ENCODE measurements around the gene CRIM1. TPM values are rescaled to one million over a fixed set of nuclear protein-coding genes. Genes with fewer than 3 reads are reported as not detected.

Gene CRIM1
- total and polyA plus RNA-seq, 4 donors, result 2.2 to 22.1 (median 9.6) TPM

GRCh38 chr2:36407413-36407812 is 51.8 kb downstream of the CRIM1 start:
- H3K9me3 ChIP-seq (ENCODE audit: control insufficient read depth in 4 of 4, low read length in 3 of 4), result no peaks in the 10 kb centered on the region
- WGBS, result 63% methylated on average over 4 of the region's 4 CpGs
- peaks cover 0 to 4% (median 2%) of the 10 kb centered on the region in 4 donors for H3K4me1 ChIP-seq (ENCODE audit: control insufficient read depth in 4 of 4, insufficient read depth in 4 of 4, low read length in 3 of 4)
- no peaks in the 10 kb centered on the region for H3K27me3 ChIP-seq (ENCODE audit: control insufficient read depth in 4 of 4, insufficient read depth in 4 of 4, low read length in 3 of 4)
- no peak overlapping the region for H3K9ac ChIP-seq (ENCODE audit: low read depth in 1 of 2, low read length in 2 of 2)
- DNase-seq (ENCODE audit: low spot score), result no peak
- no peaks in the 10 kb centered on the region for H3K36me3 ChIP-seq (ENCODE audit: control insufficient read depth in 4 of 4, insufficient read depth in 3 of 4, low read depth in 1 of 4, low read length in 3 of 4)
- H3K4me3 ChIP-seq (ENCODE audit: low read depth in 1 of 3, low read length in 3 of 3), result no peak overlapping the region
- H3K27ac ChIP-seq (ENCODE audit: low read depth in 1 of 2, low read length in 2 of 2), result no peak overlapping the region
- TF ChIP-seq ZBTB33 (IDR thresholded peaks at IDR 0.05), result no peak
- no peak for TF ChIP-seq TAF1 (conservative IDR thresholded peaks at IDR 0.05)
- TF ChIP-seq RXRA (IDR thresholded peaks at IDR 0.05), result no peak
- TF ChIP-seq RAD21 (IDR thresholded peaks at IDR 0.05), result no peak

- H3K9ac ChIP-seq (ENCODE audit: low read depth in 1 of 2, low read length in 2 of 2), result no peak overlapping the region
- peaks cover 0 to 4% (median 2%) of the 10 kb centered on the region in 4 donors for H3K4me1 ChIP-seq (ENCODE audit: control insufficient read depth in 4 of 4, insufficient read depth in 4 of 4, low read length in 3 of 4)
- H3K27ac ChIP-seq (ENCODE audit: low read depth in 1 of 2, low read length in 2 of 2), result no peak overlapping the region
- WGBS, result 74% methylated on average over 10 of the region's 10 CpGs
- H3K4me3 ChIP-seq (ENCODE audit: low read depth in 1 of 3, low read length in 3 of 3), result no peak overlapping the region
- TF ChIP-seq HNF4A (conservative IDR thresholded peaks at IDR 0.05) (no peak), MAX (IDR thresholded peaks at IDR 0.05) (no peak), ATF3 (IDR thresholded peaks at IDR 0.05) (no peak), FOXA1 (IDR thresholded peaks at IDR 0.05) (no peak), NR2F2 (IDR thresholded peaks at IDR 0.05) (peak; percentile 18), SP1 (IDR thresholded peaks at IDR 0.05) (no peak)
- H3K27me3 ChIP-seq (ENCODE audit: control insufficient read depth in 4 of 4, insufficient read depth in 4 of 4, low read length in 3 of 4), result no peaks in the 10 kb centered on the region
- no peak for DNase-seq (ENCODE audit: low spot score)
- H3K9me3 ChIP-seq (ENCODE audit: control insufficient read depth in 4 of 4, low read length in 3 of 4), result no peaks in the 10 kb centered on the region
- H3K36me3 ChIP-seq (ENCODE audit: control insufficient read depth in 4 of 4, insufficient read depth in 3 of 4, low read depth in 1 of 4, low read length in 3 of 4), result no peaks in the 10 kb centered on the region
Observed at GRCh38 chr2:36408198-36408703, 52.7 kb downstream of the CRIM1 start.

GRCh38 chr2:36409335-36409734 is 53.8 kb downstream of the CRIM1 start:
- Histone ChIP-seq H3K36me3 (ENCODE audit: control insufficient read depth in 4 of 4, insufficient read depth in 3 of 4, low read depth in 1 of 4, low read length in 3 of 4) (no peaks in the 10 kb centered on the region), H3K4me3 (ENCODE audit: low read depth in 1 of 3, low read length in 3 of 3) (no peak overlapping the region), H3K4me1 (ENCODE audit: control insufficient read depth in 4 of 4, insufficient read depth in 4 of 4, low read length in 3 of 4) (peaks cover 0 to 4% (median 2%) of the 10 kb centered on the region in 4 donors), H3K9ac (ENCODE audit: low read depth in 1 of 2, low read length in 2 of 2) (no peak overlapping the region), H3K27me3 (ENCODE audit: control insufficient read depth in 4 of 4, insufficient read depth in 4 of 4, low read length in 3 of 4) (no peaks in the 10 kb centered on the region), H3K9me3 (ENCODE audit: control insufficient read depth in 4 of 4, low read length in 3 of 4) (no peaks in the 10 kb centered on the region), H3K27ac (ENCODE audit: low read depth in 1 of 2, low read length in 2 of 2) (peak overlapping the region in 1 of 2 donors; percentile 26)
- 91% methylated on average over 2 of the region's 2 CpGs for WGBS
- DNase-seq (ENCODE audit: low spot score), result no peak
- TF ChIP-seq GABPA (IDR thresholded peaks at IDR 0.05 in 1 of 2, conservative IDR thresholded peaks at IDR 0.05 in 1 of 2), result no peak

GRCh38 chr2:36409935-36410334 is 54.4 kb downstream of the CRIM1 start:
- no peaks in the 10 kb centered on the region for H3K27me3 ChIP-seq (ENCODE audit: control insufficient read depth in 4 of 4, insufficient read depth in 4 of 4, low read length in 3 of 4)
- no peaks in the 10 kb centered on the region for H3K9me3 ChIP-seq (ENCODE audit: control insufficient read depth in 4 of 4, low read length in 3 of 4)
- TF ChIP-seq FOXA2 (IDR thresholded peaks at IDR 0.05) (no peak), SP1 (IDR thresholded peaks at IDR 0.05) (no peak), RXRA (IDR thresholded peaks at IDR 0.05) (no peak)
- H3K27ac ChIP-seq (ENCODE audit: low read depth in 1 of 2, low read length in 2 of 2), result peak overlapping the region in 1 of 2 donors; percentile 34
- H3K4me3 ChIP-seq (ENCODE audit: low read depth in 1 of 3, low read length in 3 of 3), result no peak overlapping the region
- H3K36me3 ChIP-seq (ENCODE audit: control insufficient read depth in 4 of 4, insufficient read depth in 3 of 4, low read depth in 1 of 4, low read length in 3 of 4), result no peaks in the 10 kb centered on the region
- DNase-seq (ENCODE audit: low spot score), result no peak
- H3K9ac ChIP-seq (ENCODE audit: low read depth in 1 of 2, low read length in 2 of 2), result no peak overlapping the region
- peaks cover 0 to 4% (median 2%) of the 10 kb centered on the region in 4 donors for H3K4me1 ChIP-seq (ENCODE audit: control insufficient read depth in 4 of 4, insufficient read depth in 4 of 4, low read length in 3 of 4)
- WGBS, result 55% methylated on average over 4 of the region's 4 CpGs
